GM23338 (cell line): ENCODE results near the gene WFDC9. TPM values are rescaled to one million over a fixed set of nuclear protein-coding genes. Genes with fewer than 3 reads are reported as not detected.

ENCODE experiments used
- ATAC-seq: fragments of 200-7000 bp; cut with Tn5 transposase; 3 replicates; pipeline ENCODE4 v1.9.1; 2020
- DNase-seq: peaks from one replicate; pipeline ENCODE4 v3.0.0-alpha.2; 2015; ENCODE audit warnings: low spot score
- H2AFZ ChIP-seq: fragments of 200-600 bp; sonication (generic); 2 replicates; pipeline ENCODE4 v1.8.0; 2016; ENCODE audit warnings: antibody characterized with exemption, mild to moderate bottlenecking, moderate library complexity
- H3F3A ChIP-seq: fragments of 200-600 bp; sonication (generic); replicated peaks from 2 replicates; pipeline ENCODE4 v1.8.0; 2017; ENCODE audit warnings: antibody characterized with exemption, mixed run types, low read depth
- H3K27ac ChIP-seq: fragments of 200-600 bp; sonication (generic); 2 replicates; pipeline ENCODE4 v1.6.1; 2016; ENCODE audit warnings: low read depth
- H3K27me3 ChIP-seq: fragments of 200-600 bp; sonication (generic); 2 replicates; pipeline ENCODE4 v1.8.0; 2016; ENCODE audit warnings: mild to moderate bottlenecking, mixed run types, moderate library complexity; ENCODE audit not compliant: insufficient read depth
- H3K36me3 ChIP-seq: fragments of 200-600 bp; sonication (generic); 2 replicates; pipeline ENCODE4 v1.8.0; 2016; ENCODE audit warnings: mild to moderate bottlenecking; ENCODE audit not compliant: insufficient read depth
- H3K4me1 ChIP-seq: fragments of 200-600 bp; sonication (generic); 2 replicates; pipeline ENCODE4 v1.8.0; 2016; ENCODE audit warnings: mild to moderate bottlenecking, moderate library complexity; ENCODE audit not compliant: insufficient read depth
- H3K4me2 ChIP-seq: fragments of 200-600 bp; sonication (generic); 2 replicates; pipeline ENCODE4 v1.7.1; 2017; ENCODE audit warnings: mixed run types
- H3K4me3 ChIP-seq: fragments of 200-600 bp; sonication (generic); 2 replicates; pipeline ENCODE4 v1.6.1; 2016; ENCODE audit warnings: mixed run types
- H3K79me2 ChIP-seq: fragments of 200-600 bp; sonication (generic); replicated peaks from 2 replicates; pipeline ENCODE4 v1.8.0; 2017; ENCODE audit warnings: mild to moderate bottlenecking; ENCODE audit not compliant: insufficient read depth
- H3K9me2 ChIP-seq: fragments of 200-600 bp; sonication (generic); 2 replicates; pipeline ENCODE4 v1.8.0; 2017; ENCODE audit not compliant: insufficient read depth
- H4K20me1 ChIP-seq: fragments of 200-600 bp; sonication (generic); replicated peaks from 2 replicates; pipeline ENCODE4 v1.8.0; 2017; ENCODE audit warnings: mild to moderate bottlenecking; ENCODE audit not compliant: insufficient read depth
- H3K27ac Mint-ChIP-seq: 2 replicates; pipeline ENCODE4 v1.8.0; 2020; ENCODE audit warnings: inconsistent platforms, mild to moderate bottlenecking, moderate library complexity, mixed read lengths
- H3K27me3 Mint-ChIP-seq: 3 replicates; pipeline ENCODE4 v1.8.0; 2022; ENCODE audit warnings: low read depth, mild to moderate bottlenecking, moderate library complexity, mixed read lengths, inconsistent platforms; ENCODE audit not compliant: insufficient read depth, poor library complexity
- H3K36me3 Mint-ChIP-seq: 3 replicates; pipeline ENCODE4 v1.8.0; 2021; ENCODE audit warnings: low read depth, mild to moderate bottlenecking, inconsistent platforms, moderate library complexity, mixed read lengths
- H3K4me1 Mint-ChIP-seq: 3 replicates; pipeline ENCODE4 v1.8.0; 2020; ENCODE audit warnings: mild to moderate bottlenecking, inconsistent platforms, mixed read lengths
- H3K4me3 Mint-ChIP-seq: 3 replicates; pipeline ENCODE4 v1.8.0; 2021; ENCODE audit warnings: moderate library complexity, mild to moderate bottlenecking, inconsistent platforms, mixed read lengths
- H3K9me3 Mint-ChIP-seq: 3 replicates; pipeline ENCODE4 v1.8.0; 2020; ENCODE audit warnings: moderate library complexity, mild to moderate bottlenecking, inconsistent platforms, mixed read lengths
- CTCF ChIP-seq, 2 experiments: fragments of 200-600 bp in 1 of 2; sonication (generic) in 1 of 2; conservative IDR thresholded peaks; 2 replicates each; pipeline versions ENCODE4 v1.5.1 to v1.6.1; 2016 to 2017; ENCODE audit warnings: antibody characterized with exemption in 2 of 2, low read depth in 2 of 2, mild to moderate bottlenecking in 2 of 2, moderate library complexity in 1 of 2
- EZH2phosphoT487 ChIP-seq: fragments of 200-600 bp; sonication (generic); IDR thresholded peaks from one replicate; pipeline ENCODE4 v1.8.1; 2018; ENCODE audit warnings: antibody characterized with exemption; ENCODE audit not compliant: unreplicated experiment
- JUNB ChIP-seq: IDR thresholded peaks from one replicate; pipeline ENCODE4 v1.6.1; 2016; ENCODE audit warnings: antibody characterized with exemption; ENCODE audit not compliant: unreplicated experiment
- STAT1 ChIP-seq: IDR thresholded peaks from one replicate; pipeline ENCODE4 v1.6.1; 2016; ENCODE audit warnings: antibody characterized with exemption; ENCODE audit not compliant: unreplicated experiment
- ZNF462 ChIP-seq: fragments of 250-450 bp; sonication (Bioruptor Pico); IDR thresholded peaks from 2 replicates; pipeline ENCODE4 v1.5.0; 2020; ENCODE audit warnings: mild to moderate bottlenecking, moderate library complexity
- polyA plus RNA-seq: library from polyadenylated mRNA; unstranded; fragments of >200 nt; fragmentation: Nextera tagmentation; extraction: Ambion mirVana; gene quantifications from 2 replicates; pipeline ENCODE4 v1.2.1, GENCODE V29; 2016
- total RNA-seq: library from RNA; depleted of rRNA; stranded (reverse); fragments of >200 nt; shearing (Covaris generic); gene quantifications from 2 replicates; pipeline ENCODE4 v1.2.3, GENCODE V29; 2014

Gene WFDC9
- total and polyA plus RNA-seq, 2 experiments from 2014 or later, result not detected

GRCh38 chr20:45593498-45593897 lies 37.6 kb downstream of the WFDC9 start (continued):
- TF ChIP-seq ZNF462 (CRISPR knock-in tag) (no peak), JUNB (no peak), EZH2phosphoT487 (no peak), STAT1 (no peak)

- H3K9me2 ChIP-seq, result peaks cover 5% of the 10 kb centered on the region
- Mint-ChIP-seq H3K27ac (no peak overlapping the region), H3K36me3 (peaks cover 9% of the 10 kb centered on the region; the same call in 2 of the 3 replicates), H3K9me3 (peaks cover 9% of the 10 kb centered on the region), H3K4me1 (no peaks in the 10 kb centered on the region), H3K4me3 (no peak overlapping the region), H3K27me3 (no peaks in the 10 kb centered on the region)
- no peak overlapping the region for H3K4me3 ChIP-seq
- H3F3A ChIP-seq, result no peaks in the 10 kb centered on the region
- H3K4me2 ChIP-seq, result no peak overlapping the region
- no peak overlapping the region for H3K27ac ChIP-seq
- H3K27me3 ChIP-seq, result no peaks in the 10 kb centered on the region
- DNase-seq (peak; percentile 85), ATAC-seq (peak; percentile 71)
- no peak overlapping the region for H2AFZ ChIP-seq
- TF ChIP-seq CTCF (conservative IDR thresholded peaks at IDR 0.05; ENCODE audit: low read depth in 2 of 2) (peak; percentile 93 to 98), JUNB (no peak)
- no peaks in the 10 kb centered on the region for H3K36me3 ChIP-seq
- H4K20me1 ChIP-seq, result no peaks in the 10 kb centered on the region
- H3K79me2 ChIP-seq, result no peaks in the 10 kb centered on the region
- no peaks in the 10 kb centered on the region for H3K4me1 ChIP-seq
These were observed 38.4 kb downstream of the WFDC9 start for GRCh38 chr20:45592574-45593189.
